ENCODE measurements around the gene INPP5K. TPM values are rescaled to one million over a fixed set of nuclear protein-coding genes. Genes with fewer than 3 reads are reported as not detected.

The INPP5K gene
- total and polyA plus RNA-seq, 2 of the 4 experiments (the other 2 are of a cell fraction) = 14.9 to 17.4 TPM

GRCh38 chr17:1475321-1475854 is 41.0 kb downstream of the INPP5K start:
- 92% methylated on average over 3 of the region's 15 CpGs; no CpG with 5 or more reads in 1 of the 2 experiments for WGBS, 2 experiments (ENCODE audit: extremely low coverage in 2 of 2, insufficient read length in 1 of 2)
- BruUV-seq (replicated peaks) = no TSS peak
- Histone ChIP-seq H2BK120ac (ENCODE audit: low read depth, low read length) (no peak overlapping the region), H2AK5ac (ENCODE audit: low read depth, low read length) (no peak overlapping the region), H3K36me3 (ENCODE audit: control insufficient read depth, insufficient read depth, low read length) (peaks cover 78% of the 10 kb centered on the region), H2AK9ac (replicated peaks; ENCODE audit: low read depth, low read length, poor library complexity) (no peak overlapping the region), H3K4me1 (ENCODE audit: control insufficient read depth, insufficient read depth, low read length) (no peaks in the 10 kb centered on the region), H3K27me3 (ENCODE audit: control insufficient read depth, insufficient read depth, low read length) (no peaks in the 10 kb centered on the region), H3K27ac (ENCODE audit: insufficient read depth, low read length) (no peak overlapping the region), H3K9ac (ENCODE audit: low read depth, low read length) (no peak overlapping the region), H2BK15ac (ENCODE audit: low read depth, low read length) (no peak overlapping the region), H4K5ac (ENCODE audit: low read depth, low read length) (no peak overlapping the region), H3K56ac (ENCODE audit: extremely low read depth, insufficient read depth, low read length) (no peak overlapping the region), H3K79me1 (ENCODE audit: low read depth in 1 of 2, low read length in 2 of 2) (peaks cover 17 to 40% of the 10 kb centered on the region in 2 experiments), H2BK20ac (ENCODE audit: low read depth, low read length) (no peak overlapping the region), H3K18ac (ENCODE audit: low read depth, low read length) (no peak overlapping the region), H2BK5ac (ENCODE audit: low read depth, low read length, poor library complexity, severe bottlenecking) (no peak overlapping the region), H3K4ac (ENCODE audit: low read depth, low read length) (no peak overlapping the region), H3K14ac (replicated peaks; ENCODE audit: low read depth, low read length) (no peak overlapping the region), H3K4me3 (ENCODE audit: insufficient read depth, low read depth, low read length) (no peak overlapping the region), H3K9me1 (ENCODE audit: insufficient read depth, low read length) (no peaks in the 10 kb centered on the region), H4K20me1 (ENCODE audit: insufficient read depth, low read length) (peaks cover 23% of the 10 kb centered on the region; the same call in 1 of the 2 replicates), H3K4me2 (ENCODE audit: low read depth, low read length) (no peak overlapping the region), H3K23ac (ENCODE audit: low read depth, low read length) (no peak overlapping the region), H4K91ac (ENCODE audit: insufficient read depth, low read depth, low read length) (no peak overlapping the region), H2AFZ (replicated peaks; ENCODE audit: low read length, poor library complexity) (no peak overlapping the region), H3K9me3 (ENCODE audit: control insufficient read depth, insufficient read depth, low read length) (no peaks in the 10 kb centered on the region), H4K8ac (ENCODE audit: low read depth in 2 of 2, low read length in 2 of 2) (no peak overlapping the region)
- ChIA-PET CTCF (no interaction called here), POLR2A (ENCODE audit: unreplicated experiment) (no interaction called here)
- in situ Hi-C loops (cut with MboI; ENCODE audit: low sequenced_read_pairs) (no loop called here), dilution Hi-C loops (cut with HindIII; ENCODE audit: low sequenced_read_pairs, unreplicated experiment) (no loop called here), intact Hi-C loops (cut with micrococcal nuclease) (no loop called here)
- DNase-seq (no peak), ATAC-seq (ENCODE audit: low read depth) (no peak)
- TF ChIP-seq FOS (IDR thresholded peaks at IDR 0.05; ENCODE audit: low read depth, low read length) (no peak), RAD21 (IDR thresholded peaks at IDR 0.05; ENCODE audit: low read length) (no peak)
- TF ChIP-seq, protein P1, sequence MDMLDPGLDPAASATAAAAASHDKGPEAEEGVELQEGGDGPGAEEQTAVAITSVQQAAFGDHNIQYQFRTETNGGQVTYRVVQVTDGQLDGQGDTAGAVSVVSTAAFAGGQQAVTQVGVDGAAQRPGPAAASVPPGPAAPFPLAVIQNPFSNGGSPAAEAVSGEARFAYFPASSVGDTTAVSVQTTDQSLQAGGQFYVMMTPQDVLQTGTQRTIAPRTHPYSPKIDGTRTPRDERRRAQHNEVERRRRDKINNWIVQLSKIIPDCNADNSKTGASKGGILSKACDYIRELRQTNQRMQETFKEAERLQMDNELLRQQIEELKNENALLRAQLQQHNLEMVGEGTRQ (IDR thresholded peaks at IDR 0.05; ENCODE audit: low read depth, low read length) = no peak

Measured in IMR-90 (cell line).